HL-60/S4 treated with retinoic acid at 250 ng/mL for 4 days and 3 days (cell line): ENCODE measurements around the gene CYTL1.

Experiments
- in situ Hi-C: fragments of 300-500 bp; cut with MboI; formaldehyde crosslinking; loops from 2 replicates; pipeline ENCODE4 v1.7.0; 2022; ENCODE audit warnings: low sequenced_read_pairs

CYTL1 gene

GRCh38 chr4:4971796-4972195 lies 47.5 kb downstream of the CYTL1 start:
- in situ Hi-C loops: no loop called here

- in situ Hi-C loops: no loop called here
Measured at GRCh38 chr4:4969298-4969697, 50.0 kb downstream of the CYTL1 start.

DNA sequence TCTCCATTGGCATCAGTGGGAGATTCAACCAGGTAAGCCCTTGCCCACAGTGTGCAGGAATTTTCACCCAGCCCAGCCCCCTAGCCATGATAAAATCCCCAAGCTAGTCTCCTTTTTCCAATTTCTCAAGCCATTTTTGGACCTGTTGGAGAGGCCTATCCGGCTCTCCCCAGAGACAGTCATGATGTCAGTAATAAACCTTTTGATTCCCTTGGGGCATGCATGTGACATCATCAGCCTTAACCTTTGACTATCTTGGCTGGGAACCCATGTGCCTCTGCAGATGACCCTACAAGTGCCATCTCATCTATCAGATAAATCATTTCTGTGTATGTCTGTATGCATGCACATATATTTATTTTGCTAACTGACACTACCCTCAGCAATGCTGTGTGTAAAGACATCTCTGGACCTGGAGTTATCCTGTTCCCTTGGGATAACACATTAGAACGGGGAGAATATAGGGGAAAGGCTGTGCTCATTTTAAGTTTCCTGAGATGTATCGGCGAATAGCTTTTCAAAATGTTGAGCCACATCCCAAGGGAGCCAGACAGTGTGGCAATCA lies 51.0 kb downstream of the CYTL1 start:
- in situ Hi-C loops: no loop called here
